Skeletal muscle satellite cell (primary cell): ENCODE measurements around the gene CNGA2.

Source experiments
- H3K27me3 ChIP-seq: 2 replicates; pipeline ENCODE4 v1.7.0; 2013; ENCODE audit warnings: low read length; ENCODE audit not compliant: control insufficient read depth, insufficient read depth
- H3K36me3 ChIP-seq: 2 replicates; pipeline ENCODE4 v1.7.0; 2013; ENCODE audit warnings: mild to moderate bottlenecking, control low read depth, low read length; ENCODE audit not compliant: insufficient read depth
- H3K4me1 ChIP-seq: 2 replicates; pipeline ENCODE4 v1.7.0; 2013; ENCODE audit warnings: low read length; ENCODE audit not compliant: control insufficient read depth, insufficient read depth
- H3K4me2 ChIP-seq: 2 replicates; pipeline ENCODE4 v1.7.0; 2013; ENCODE audit warnings: mild to moderate bottlenecking, low read length
- H3K4me3 ChIP-seq: 2 replicates; pipeline ENCODE4 v1.7.0; 2013; ENCODE audit warnings: low read length
- H3K9ac ChIP-seq: 2 replicates; pipeline ENCODE4 v1.7.0; 2013; ENCODE audit warnings: mild to moderate bottlenecking, low read depth, low read length, moderate library complexity
- H3K9me3 ChIP-seq: replicated peaks from 2 replicates; pipeline ENCODE4 v1.7.0; 2013; ENCODE audit warnings: mild to moderate bottlenecking, control low read depth, low read length

Gene CNGA2

DNA sequence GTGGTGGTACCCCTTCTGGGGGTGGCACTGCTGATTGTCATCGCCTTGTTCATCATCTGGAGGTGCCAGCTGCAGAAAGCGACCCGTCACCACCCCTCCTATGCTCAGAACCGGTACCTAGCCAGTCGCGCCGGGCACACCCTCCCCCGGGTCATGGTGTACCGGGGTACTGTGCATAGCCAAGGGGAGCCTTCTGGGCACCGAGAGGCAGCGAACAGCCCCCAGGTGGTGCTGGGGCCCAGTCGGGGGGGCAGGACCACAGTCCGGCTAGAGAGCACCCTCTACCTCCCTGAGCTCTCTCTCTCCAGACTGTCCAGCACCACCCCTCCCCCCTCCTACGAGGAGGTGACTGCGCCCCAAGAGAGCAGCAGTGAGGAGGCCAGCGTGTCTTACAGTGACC lies 34.0 kb upstream of the CNGA2 start:
- Histone ChIP-seq H3K27me3 (no peaks in the 10 kb centered on the region), H3K4me2 (no peak overlapping the region), H3K4me1 (no peaks in the 10 kb centered on the region), H3K9ac (no peak overlapping the region), H3K9me3 (no peaks in the 10 kb centered on the region), H3K4me3 (no peak overlapping the region), H3K36me3 (no peaks in the 10 kb centered on the region)

- no peak overlapping the region for H3K9ac ChIP-seq
- H3K9me3 ChIP-seq, result no peaks in the 10 kb centered on the region
These were observed 33.5 kb upstream of the CNGA2 start for GRCh38 chrX:151701071-151701470.

DNA sequence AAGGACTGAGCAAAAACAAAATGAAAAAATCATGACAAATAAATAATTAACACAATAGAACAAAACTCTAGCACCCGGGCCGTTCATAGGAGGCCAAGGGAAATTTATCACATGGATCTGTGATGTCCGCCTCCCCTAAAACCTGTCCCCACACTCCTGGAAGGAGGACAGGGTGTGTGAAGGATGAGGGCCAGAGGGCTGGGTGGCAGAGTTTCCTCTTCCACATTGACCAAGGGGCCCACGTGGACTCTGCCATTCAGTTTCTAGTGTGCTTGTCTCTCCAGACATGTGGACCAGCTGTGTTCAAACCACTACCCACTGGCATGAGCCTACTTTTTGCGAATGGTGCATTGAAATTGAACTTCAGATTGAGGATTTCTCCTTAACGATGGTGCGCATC lies 33.0 kb upstream of the CNGA2 start:
- Histone ChIP-seq H3K4me3 (no peak overlapping the region), H3K9me3 (no peaks in the 10 kb centered on the region), H3K9ac (no peak overlapping the region), H3K27me3 (no peaks in the 10 kb centered on the region), H3K36me3 (no peaks in the 10 kb centered on the region), H3K4me1 (no peaks in the 10 kb centered on the region), H3K4me2 (no peak overlapping the region)

More at GRCh38 chrX:151701071-151701470, 33.5 kb upstream of the CNGA2 start:
- Histone ChIP-seq H3K27me3 (no peaks in the 10 kb centered on the region), H3K4me2 (no peak overlapping the region), H3K36me3 (no peaks in the 10 kb centered on the region), H3K4me1 (no peaks in the 10 kb centered on the region), H3K4me3 (no peak overlapping the region)

DNA sequence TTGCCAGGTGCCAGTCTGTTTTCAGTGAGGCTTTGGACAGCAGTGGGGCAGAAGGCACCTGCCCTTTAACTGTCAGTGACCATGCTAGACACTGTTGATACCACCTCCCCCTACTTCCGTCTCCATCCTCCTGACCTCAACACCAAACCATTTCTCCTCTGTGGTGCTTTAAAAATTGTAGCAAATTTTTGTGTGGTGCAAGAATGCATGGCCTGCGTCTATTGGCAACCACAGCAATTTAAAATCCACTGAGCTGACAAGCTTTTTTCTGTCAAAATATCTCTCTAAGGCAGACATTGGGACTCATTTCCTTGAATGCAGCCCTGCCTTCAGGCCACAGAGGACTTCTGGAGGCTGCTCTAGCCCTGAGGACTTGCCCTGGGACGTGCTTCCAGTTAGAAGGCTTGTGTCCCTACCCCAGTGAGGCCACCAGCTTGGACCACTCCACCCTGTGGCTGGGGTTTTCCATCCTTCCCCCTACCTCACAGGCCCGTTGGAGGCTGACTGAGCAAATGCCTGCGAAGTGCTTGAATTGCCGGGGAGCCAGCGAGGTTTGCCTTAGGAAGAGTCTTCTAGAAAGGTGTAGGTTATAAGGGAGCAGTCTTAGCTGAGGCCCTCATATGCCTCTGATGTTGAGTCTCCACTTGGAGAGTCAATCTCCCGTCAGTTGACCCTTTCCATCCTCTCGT lies 32.4 kb upstream of the CNGA2 start:
- no peaks in the 10 kb centered on the region for H3K9me3 ChIP-seq
- no peaks in the 10 kb centered on the region for H3K4me1 ChIP-seq
- H3K36me3 ChIP-seq, result no peaks in the 10 kb centered on the region
- no peak overlapping the region for H3K4me3 ChIP-seq
- H3K27me3 ChIP-seq, result no peaks in the 10 kb centered on the region
- H3K9ac ChIP-seq, result no peak overlapping the region
- H3K4me2 ChIP-seq, result no peak overlapping the region

DNA sequence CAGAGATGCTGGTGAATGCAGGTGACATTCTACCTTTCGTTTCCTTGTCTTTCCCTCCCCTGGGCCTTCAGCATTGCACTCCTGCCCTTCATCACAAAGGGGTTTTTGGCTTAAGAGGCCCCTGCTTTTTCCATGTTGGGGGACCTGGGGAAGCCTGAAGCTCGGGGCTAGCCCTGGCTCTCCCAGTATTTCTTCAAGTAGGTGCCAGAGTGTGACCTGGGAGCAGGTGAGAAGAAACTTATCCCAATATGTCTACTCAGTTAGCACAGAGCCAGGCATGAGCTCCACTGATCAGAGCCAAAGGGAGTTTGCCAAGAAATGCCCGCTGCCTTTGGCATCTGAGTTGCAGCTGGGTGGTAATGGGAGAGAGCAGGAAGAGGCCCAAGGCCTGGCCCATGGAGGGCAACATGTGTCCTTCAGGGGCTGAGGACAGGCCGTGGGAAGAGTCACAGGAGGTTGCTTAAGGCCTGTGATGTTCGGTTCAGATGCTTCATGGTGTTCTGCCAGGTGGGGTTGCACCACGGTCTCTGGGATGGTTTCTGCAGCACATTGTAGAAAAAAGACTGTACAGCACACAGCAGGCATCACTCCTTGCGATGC lies 31.7 kb upstream of the CNGA2 start:
- Histone ChIP-seq H3K4me2 (no peak overlapping the region), H3K36me3 (no peaks in the 10 kb centered on the region), H3K9me3 (no peaks in the 10 kb centered on the region), H3K9ac (no peak overlapping the region), H3K4me3 (no peak overlapping the region), H3K27me3 (no peaks in the 10 kb centered on the region), H3K4me1 (no peaks in the 10 kb centered on the region)

DNA sequence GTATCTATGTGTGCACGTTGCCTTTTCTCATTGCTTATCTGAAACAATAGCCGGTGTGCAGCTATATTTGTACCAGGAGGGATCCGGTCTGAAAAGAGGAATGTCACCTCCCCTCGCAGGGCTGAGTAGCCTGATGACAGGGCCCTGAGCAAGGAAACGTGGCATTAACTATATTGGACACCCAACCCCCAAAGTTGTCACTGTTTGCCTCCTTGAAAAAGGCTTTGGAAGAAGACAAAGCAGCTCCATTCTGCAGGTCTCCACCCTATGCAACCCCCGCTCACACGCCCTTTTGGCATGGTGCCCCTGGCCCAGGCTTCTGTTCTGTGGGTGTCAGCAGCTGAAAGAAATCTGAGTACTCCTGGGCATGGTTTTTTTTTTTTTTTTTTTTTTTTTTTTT lies 31.1 kb upstream of the CNGA2 start:
- Histone ChIP-seq H3K27me3 (no peaks in the 10 kb centered on the region), H3K4me3 (no peak overlapping the region), H3K36me3 (no peaks in the 10 kb centered on the region), H3K9me3 (no peaks in the 10 kb centered on the region), H3K4me1 (no peaks in the 10 kb centered on the region), H3K4me2 (no peak overlapping the region), H3K9ac (no peak overlapping the region)

- Histone ChIP-seq H3K9me3 (no peaks in the 10 kb centered on the region), H3K27me3 (no peaks in the 10 kb centered on the region), H3K4me2 (no peak overlapping the region), H3K36me3 (no peaks in the 10 kb centered on the region), H3K4me3 (no peak overlapping the region), H3K4me1 (no peaks in the 10 kb centered on the region), H3K9ac (no peak overlapping the region)
These were observed 30.4 kb upstream of the CNGA2 start for GRCh38 chrX:151704041-151704663.

GRCh38 chrX:151708821-151709220 lies 25.7 kb upstream of the CNGA2 start:
- H3K4me1 ChIP-seq, result no peaks in the 10 kb centered on the region
- no peak overlapping the region for H3K9ac ChIP-seq
- H3K27me3 ChIP-seq, result no peaks in the 10 kb centered on the region
- H3K9me3 ChIP-seq, result no peaks in the 10 kb centered on the region
- no peak overlapping the region for H3K4me2 ChIP-seq
- no peaks in the 10 kb centered on the region for H3K36me3 ChIP-seq
- no peak overlapping the region for H3K4me3 ChIP-seq

- Histone ChIP-seq H3K9ac (no peak overlapping the region), H3K4me1 (no peaks in the 10 kb centered on the region), H3K27me3 (no peaks in the 10 kb centered on the region), H3K4me2 (no peak overlapping the region), H3K4me3 (no peak overlapping the region), H3K9me3 (no peaks in the 10 kb centered on the region), H3K36me3 (no peaks in the 10 kb centered on the region)
These were observed 24.1 kb upstream of the CNGA2 start for GRCh38 chrX:151710457-151710856.

DNA sequence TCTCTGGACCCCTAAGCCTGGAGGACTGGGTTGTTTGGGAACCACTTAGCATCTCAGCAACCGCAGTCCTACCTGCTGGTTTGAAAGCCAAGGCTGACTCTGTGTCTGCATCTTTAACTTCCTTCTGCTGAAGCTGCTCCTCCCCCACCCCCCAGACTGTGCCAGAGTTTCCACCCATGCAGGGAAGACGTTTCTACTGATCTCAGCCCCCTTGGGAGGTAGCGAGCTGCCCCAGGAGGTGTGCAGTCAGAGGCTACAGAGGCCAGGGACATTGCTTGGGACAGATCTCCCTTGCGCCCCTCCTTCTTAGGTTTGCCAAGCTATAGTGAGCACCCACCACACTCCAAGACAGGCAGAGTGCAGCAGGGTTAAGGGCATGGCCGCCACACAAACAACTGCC lies 23.4 kb upstream of the CNGA2 start:
- Histone ChIP-seq H3K36me3 (no peaks in the 10 kb centered on the region), H3K27me3 (no peaks in the 10 kb centered on the region), H3K4me2 (no peak overlapping the region), H3K9me3 (no peaks in the 10 kb centered on the region), H3K4me3 (no peak overlapping the region), H3K4me1 (no peaks in the 10 kb centered on the region), H3K9ac (no peak overlapping the region)

GRCh38 chrX:151711787-151712186 lies 22.8 kb upstream of the CNGA2 start:
- H3K9ac ChIP-seq, result no peak overlapping the region
- no peaks in the 10 kb centered on the region for H3K4me1 ChIP-seq
- H3K27me3 ChIP-seq, result no peaks in the 10 kb centered on the region
- no peak overlapping the region for H3K4me3 ChIP-seq
- H3K9me3 ChIP-seq, result no peaks in the 10 kb centered on the region
- no peaks in the 10 kb centered on the region for H3K36me3 ChIP-seq
- no peak overlapping the region for H3K4me2 ChIP-seq

GRCh38 chrX:151712253-151712652 lies 22.3 kb upstream of the CNGA2 start:
- Histone ChIP-seq H3K4me1 (no peaks in the 10 kb centered on the region), H3K27me3 (no peaks in the 10 kb centered on the region), H3K4me3 (no peak overlapping the region), H3K4me2 (no peak overlapping the region), H3K9me3 (no peaks in the 10 kb centered on the region), H3K9ac (no peak overlapping the region), H3K36me3 (no peaks in the 10 kb centered on the region)
